ENCODE data around the gene OSTF1.

Gene OSTF1

DNA sequence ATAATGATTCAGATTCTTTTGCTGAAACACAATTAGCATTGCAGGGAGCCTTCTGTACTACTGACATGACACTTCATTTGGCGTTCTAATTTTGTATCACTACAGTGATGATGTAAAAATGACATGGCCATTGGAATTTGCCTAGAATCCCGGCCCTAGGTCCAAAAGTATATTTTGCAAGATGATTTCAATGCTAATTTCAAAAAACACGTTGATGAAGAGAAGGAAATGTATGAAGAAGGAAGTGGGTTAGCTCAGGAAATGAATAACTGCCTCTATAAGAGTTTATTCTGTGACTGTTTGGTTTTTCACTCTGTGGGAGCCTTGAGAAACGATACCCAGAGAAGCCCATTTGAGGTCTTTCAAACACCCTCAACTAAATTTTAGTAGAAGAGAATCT, 59.3 kb downstream of the OSTF1 start:
- Histone ChIP-seq H3K9ac (ENCODE audit: low read depth, low read length, poor library complexity, severe bottlenecking) (peak overlapping the region; percentile 69), H3K27me3 (ENCODE audit: insufficient read depth, low read length, poor library complexity, severe bottlenecking) (no peaks in the 10 kb centered on the region), H2AFZ (ENCODE audit: low read length) (no peak overlapping the region), H3K4me3 (ENCODE audit: low read length, poor library complexity, severe bottlenecking) (peak overlapping the region; percentile 67), H3K79me2 (ENCODE audit: insufficient read depth, low read length) (no peaks in the 10 kb centered on the region), H3K4me2 (ENCODE audit: low read depth, low read length, poor library complexity, severe bottlenecking) (peak overlapping the region; percentile 80), H3K9me2 (replicated peaks; ENCODE audit: low read depth, low read length) (no peaks in the 10 kb centered on the region), H3K4me1 (ENCODE audit: insufficient read depth, low read length, poor library complexity, severe bottlenecking) (peaks cover 55% of the 10 kb centered on the region), H3F3A (ENCODE audit: low read depth) (peaks cover 10% of the 10 kb centered on the region), H4K20me1 (ENCODE audit: insufficient read depth, low read length, poor library complexity, severe bottlenecking) (no peaks in the 10 kb centered on the region), H3K9me3 (ENCODE audit: insufficient read depth, low read depth, low read length) (peaks cover 14% of the 10 kb centered on the region; the same call in 1 of the 2 replicates), H3K36me3 (ENCODE audit: insufficient read depth, low read length) (peaks cover 29% of the 10 kb centered on the region)
- no peak for TF ChIP-seq EZH2phosphoT487 (IDR thresholded peaks at IDR 0.05; ENCODE audit: borderline replicate concordance)
- TF ChIP-seq, protein P1, sequence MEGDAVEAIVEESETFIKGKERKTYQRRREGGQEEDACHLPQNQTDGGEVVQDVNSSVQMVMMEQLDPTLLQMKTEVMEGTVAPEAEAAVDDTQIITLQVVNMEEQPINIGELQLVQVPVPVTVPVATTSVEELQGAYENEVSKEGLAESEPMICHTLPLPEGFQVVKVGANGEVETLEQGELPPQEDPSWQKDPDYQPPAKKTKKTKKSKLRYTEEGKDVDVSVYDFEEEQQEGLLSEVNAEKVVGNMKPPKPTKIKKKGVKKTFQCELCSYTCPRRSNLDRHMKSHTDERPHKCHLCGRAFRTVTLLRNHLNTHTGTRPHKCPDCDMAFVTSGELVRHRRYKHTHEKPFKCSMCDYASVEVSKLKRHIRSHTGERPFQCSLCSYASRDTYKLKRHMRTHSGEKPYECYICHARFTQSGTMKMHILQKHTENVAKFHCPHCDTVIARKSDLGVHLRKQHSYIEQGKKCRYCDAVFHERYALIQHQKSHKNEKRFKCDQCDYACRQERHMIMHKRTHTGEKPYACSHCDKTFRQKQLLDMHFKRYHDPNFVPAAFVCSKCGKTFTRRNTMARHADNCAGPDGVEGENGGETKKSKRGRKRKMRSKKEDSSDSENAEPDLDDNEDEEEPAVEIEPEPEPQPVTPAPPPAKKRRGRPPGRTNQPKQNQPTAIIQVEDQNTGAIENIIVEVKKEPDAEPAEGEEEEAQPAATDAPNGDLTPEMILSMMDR (conservative IDR thresholded peaks at IDR 0.05; ENCODE audit: low read length), result no peak

DNA sequence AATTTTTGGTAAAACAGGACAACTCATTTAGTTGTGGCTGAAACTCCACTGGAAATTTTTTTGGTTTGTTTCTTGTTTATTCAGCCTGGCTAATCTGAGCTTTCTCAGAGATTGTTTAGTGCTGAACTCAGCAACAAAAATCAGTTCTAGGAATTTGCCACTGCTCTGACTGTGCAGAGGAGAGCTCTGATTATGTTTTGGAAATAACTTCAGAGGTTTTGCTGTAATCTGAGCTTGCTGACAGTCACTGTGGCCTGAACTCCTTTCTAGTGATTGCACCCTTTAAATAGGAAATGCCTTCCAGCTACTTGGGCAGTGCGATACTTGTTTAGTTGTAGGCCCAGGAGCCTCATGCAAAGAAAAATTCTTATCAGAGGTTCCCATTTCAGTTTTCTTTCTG, 60.2 kb downstream of the OSTF1 start:
- TF ChIP-seq, protein P1 (conservative IDR thresholded peaks at IDR 0.05; ENCODE audit: low read length), result no peak
- no peak for TF ChIP-seq EZH2phosphoT487 (IDR thresholded peaks at IDR 0.05; ENCODE audit: borderline replicate concordance)
- H3K9me2 ChIP-seq (replicated peaks; ENCODE audit: low read depth, low read length), result no peaks in the 10 kb centered on the region
- H3K27me3 ChIP-seq (ENCODE audit: insufficient read depth, low read length, poor library complexity, severe bottlenecking), result no peaks in the 10 kb centered on the region
- H3K79me2 ChIP-seq (ENCODE audit: insufficient read depth, low read length), result no peaks in the 10 kb centered on the region
- H3K36me3 ChIP-seq (ENCODE audit: insufficient read depth, low read length), result peaks cover 20% of the 10 kb centered on the region
- H3K4me1 ChIP-seq (ENCODE audit: insufficient read depth, low read length, poor library complexity, severe bottlenecking), result peaks cover 50% of the 10 kb centered on the region
- peaks cover 14% of the 10 kb centered on the region; the same call in 1 of the 2 replicates for H3K9me3 ChIP-seq (ENCODE audit: insufficient read depth, low read depth, low read length)
- peak overlapping the region; percentile 69 for H3K9ac ChIP-seq (ENCODE audit: low read depth, low read length, poor library complexity, severe bottlenecking)
- no peaks in the 10 kb centered on the region for H4K20me1 ChIP-seq (ENCODE audit: insufficient read depth, low read length, poor library complexity, severe bottlenecking)
- H3F3A ChIP-seq (ENCODE audit: low read depth), result peaks cover 10% of the 10 kb centered on the region
- H2AFZ ChIP-seq (ENCODE audit: low read length), result no peak overlapping the region
- peak overlapping the region; percentile 80 for H3K4me2 ChIP-seq (ENCODE audit: low read depth, low read length, poor library complexity, severe bottlenecking)
- peak overlapping the region; percentile 67 for H3K4me3 ChIP-seq (ENCODE audit: low read length, poor library complexity, severe bottlenecking)

- Histone ChIP-seq H3K4me2 (ENCODE audit: low read depth, low read length, poor library complexity, severe bottlenecking) (peak overlapping the region; percentile 50), H3F3A (ENCODE audit: low read depth) (peaks cover 10% of the 10 kb centered on the region), H3K27me3 (ENCODE audit: insufficient read depth, low read length, poor library complexity, severe bottlenecking) (no peaks in the 10 kb centered on the region), H3K4me3 (ENCODE audit: low read length, poor library complexity, severe bottlenecking) (peak overlapping the region; percentile 25), H3K4me1 (ENCODE audit: insufficient read depth, low read length, poor library complexity, severe bottlenecking) (peaks cover 55% of the 10 kb centered on the region), H2AFZ (ENCODE audit: low read length) (no peak overlapping the region), H3K9me2 (replicated peaks; ENCODE audit: low read depth, low read length) (no peaks in the 10 kb centered on the region), H3K79me2 (ENCODE audit: insufficient read depth, low read length) (no peaks in the 10 kb centered on the region), H3K36me3 (ENCODE audit: insufficient read depth, low read length) (peaks cover 8% of the 10 kb centered on the region), H4K20me1 (ENCODE audit: insufficient read depth, low read length, poor library complexity, severe bottlenecking) (no peaks in the 10 kb centered on the region), H3K9ac (ENCODE audit: low read depth, low read length, poor library complexity, severe bottlenecking) (peak overlapping the region; percentile 11), H3K9me3 (ENCODE audit: insufficient read depth, low read depth, low read length) (peaks cover 6% of the 10 kb centered on the region; the same call in 1 of the 2 replicates)
- TF ChIP-seq, protein P1 (conservative IDR thresholded peaks at IDR 0.05; ENCODE audit: low read length), result no peak
- TF ChIP-seq EZH2phosphoT487 (IDR thresholded peaks at IDR 0.05; ENCODE audit: borderline replicate concordance), result no peak
These were observed 61.5 kb downstream of the OSTF1 start for GRCh38 chr9:75149841-75150241.

All from Loucy (cell line).